Fibroblast of lung (primary cell): ENCODE measurements around the gene MAOA. TPM values are rescaled to one million over a fixed set of nuclear protein-coding genes. Genes with fewer than 3 reads are reported as not detected.

Experiments
- DNase-seq, 2 donors: peaks; one replicate each; pipeline versions ENCODE4 v3.0.0 to v3.0.0-alpha.2; 2010; ENCODE audit warnings: low read depth in 2 of 2
- H2AFZ ChIP-seq: 2 replicates; pipeline ENCODE4 v1.5.1; 2012; ENCODE audit warnings: low read length, control low read depth, inconsistent platforms
- H3K27ac ChIP-seq: 2 replicates; pipeline ENCODE4 v1.5.1; 2011; ENCODE audit warnings: low read length, control low read depth; ENCODE audit not compliant: insufficient read depth
- H3K27me3 ChIP-seq: 2 replicates; pipeline ENCODE4 v1.5.1; 2011; ENCODE audit warnings: mild to moderate bottlenecking, low read length; ENCODE audit not compliant: control insufficient read depth, insufficient read depth
- H3K36me3 ChIP-seq: 2 replicates; pipeline ENCODE4 v1.5.1; 2011; ENCODE audit warnings: low read length; ENCODE audit not compliant: control insufficient read depth, insufficient read depth
- H3K4me1 ChIP-seq: 2 replicates; pipeline ENCODE4 v1.5.1; 2011; ENCODE audit warnings: low read length; ENCODE audit not compliant: control insufficient read depth, insufficient read depth; ENCODE audit errors: extremely low read depth
- H3K4me2 ChIP-seq: 2 replicates; pipeline ENCODE4 v1.5.1; 2011; ENCODE audit warnings: low read length, control low read depth; ENCODE audit not compliant: insufficient read depth; ENCODE audit errors: extremely low read depth
- H3K4me3 ChIP-seq, 4 experiments: fragments of 200-600 bp in 1 of 4; sonication (generic) in 1 of 4; replicated peaks in 1 of 4; 2 replicates each; pipeline ENCODE4 v1.5.1; 2011 to 2016; ENCODE audit warnings: low read length in 4 of 4, low read depth in 3 of 4, mild to moderate bottlenecking in 3 of 4, control low read depth in 2 of 4, inconsistent platforms in 1 of 4, mixed read lengths in 1 of 4; ENCODE audit not compliant: insufficient read depth in 1 of 4; ENCODE audit errors: control extremely low read depth in 1 of 4
- H3K79me2 ChIP-seq: 2 replicates; pipeline ENCODE4 v1.5.1; 2012; ENCODE audit warnings: mild to moderate bottlenecking, low read length, inconsistent platforms; ENCODE audit not compliant: control insufficient read depth, insufficient read depth
- H3K9ac ChIP-seq: 2 replicates; pipeline ENCODE4 v1.5.1; 2011; ENCODE audit warnings: mild to moderate bottlenecking, low read length, control low read depth; ENCODE audit not compliant: insufficient read depth
- H3K9me3 ChIP-seq: 2 replicates; pipeline ENCODE4 v1.5.1; 2012; ENCODE audit warnings: low read depth, low read length; ENCODE audit not compliant: control insufficient read depth, insufficient read depth
- H4K20me1 ChIP-seq: 2 replicates; pipeline ENCODE4 v1.5.1; 2011; ENCODE audit warnings: low read length; ENCODE audit not compliant: control insufficient read depth, insufficient read depth; ENCODE audit errors: extremely low read depth
- CTCF ChIP-seq, 2 donors: IDR thresholded peaks in 1 of 2; conservative IDR thresholded peaks in 1 of 2; 1 replicate in 1 of 2; 2 replicates in 1 of 2; pipeline ENCODE4 v1.5.1; 2011 to 2012; ENCODE audit warnings: low read length in 2 of 2, control low read depth in 1 of 2, inconsistent platforms in 1 of 2, low read depth in 1 of 2, mild to moderate bottlenecking in 1 of 2
- EZH2 ChIP-seq: IDR thresholded peaks from 2 replicates; pipeline ENCODE4 v1.5.1; 2012; ENCODE audit warnings: low read length, control low read depth, mild to moderate bottlenecking; ENCODE audit errors: missing control alignments
- polyA plus RNA-seq, 2 donors: library from polyadenylated mRNA; depleted of rRNA in 1 of 2; stranded (reverse) in 1 of 2; unstranded in 1 of 2; fragments of >200 nt; gene quantifications; 2 replicates each; pipeline ENCODE4 v1.2.1, GENCODE V29; 2011 to 2012; ENCODE audit warnings: missing spikeins in 1 of 2
- total RNA-seq: library from RNA; depleted of rRNA; stranded (reverse); fragments of >200 nt; gene quantifications from 2 replicates; pipeline ENCODE4 v1.2.1, GENCODE V29; 2014

The MAOA gene
- total and polyA plus RNA-seq, 2 donors (not counting 1 experiment from before 2014, with no cell fraction given): 12.8 to 27.6 TPM

GRCh38 chrX:43707812-43708548, 51.9 kb downstream of the MAOA start:
- Histone ChIP-seq H2AFZ (no peak overlapping the region), H3K27ac (no peak overlapping the region), H3K9ac (no peak overlapping the region), H3K9me3 (no peaks in the 10 kb centered on the region), H3K36me3 (no peaks in the 10 kb centered on the region), H3K79me2 (no peaks in the 10 kb centered on the region), H3K4me2 (no peak overlapping the region), H3K27me3 (no peaks in the 10 kb centered on the region), H3K4me3 (no peak overlapping the region), H4K20me1 (no peaks in the 10 kb centered on the region), H3K4me1 (peaks cover 5% of the 10 kb centered on the region)
- TF ChIP-seq CTCF (conservative IDR thresholded peaks at IDR 0.05 in 1 of 2, IDR thresholded peaks at IDR 0.05 in 1 of 2; ENCODE audit: low read depth in 1 of 2, low read length in 2 of 2) (no peak), EZH2 (no peak)
- DNase-seq: peak; percentile 6 to 85

- Histone ChIP-seq H3K27me3 (peaks cover 3% of the 10 kb centered on the region), H3K4me3 (no peak overlapping the region), H3K36me3 (no peaks in the 10 kb centered on the region), H3K4me2 (no peak overlapping the region), H3K79me2 (no peaks in the 10 kb centered on the region), H3K9ac (no peak overlapping the region), H3K27ac (no peak overlapping the region), H3K4me1 (no peaks in the 10 kb centered on the region), H3K9me3 (no peaks in the 10 kb centered on the region), H2AFZ (no peak overlapping the region), H4K20me1 (no peaks in the 10 kb centered on the region)
- no peak for TF ChIP-seq CTCF (conservative IDR thresholded peaks at IDR 0.05 in 1 of 2, IDR thresholded peaks at IDR 0.05 in 1 of 2; ENCODE audit: low read depth in 1 of 2, low read length in 2 of 2)
- no peak for TF ChIP-seq EZH2
- no peak for DNase-seq
Observed at GRCh38 chrX:43716144-43716543, 60.0 kb downstream of the MAOA start.

GRCh38 chrX:43716696-43717095, 60.6 kb downstream of the MAOA start:
- no peak for DNase-seq
- Histone ChIP-seq H3K4me1 (no peaks in the 10 kb centered on the region), H3K27me3 (peaks cover 3% of the 10 kb centered on the region), H3K27ac (no peak overlapping the region), H2AFZ (no peak overlapping the region), H3K9me3 (no peaks in the 10 kb centered on the region), H4K20me1 (no peaks in the 10 kb centered on the region), H3K4me2 (no peak overlapping the region), H3K36me3 (no peaks in the 10 kb centered on the region), H3K79me2 (no peaks in the 10 kb centered on the region), H3K9ac (no peak overlapping the region), H3K4me3 (no peak overlapping the region)
- no peak for TF ChIP-seq EZH2
- no peak for TF ChIP-seq CTCF (conservative IDR thresholded peaks at IDR 0.05 in 1 of 2, IDR thresholded peaks at IDR 0.05 in 1 of 2; ENCODE audit: low read depth in 1 of 2, low read length in 2 of 2)
